ENCODE results near the gene CAPN11. TPM values are rescaled to one million over a fixed set of nuclear protein-coding genes. Genes with fewer than 3 reads are reported as not detected.

Gene CAPN11
- total RNA-seq, 1 experiment from 2014 or later = 0.28 TPM

DNA sequence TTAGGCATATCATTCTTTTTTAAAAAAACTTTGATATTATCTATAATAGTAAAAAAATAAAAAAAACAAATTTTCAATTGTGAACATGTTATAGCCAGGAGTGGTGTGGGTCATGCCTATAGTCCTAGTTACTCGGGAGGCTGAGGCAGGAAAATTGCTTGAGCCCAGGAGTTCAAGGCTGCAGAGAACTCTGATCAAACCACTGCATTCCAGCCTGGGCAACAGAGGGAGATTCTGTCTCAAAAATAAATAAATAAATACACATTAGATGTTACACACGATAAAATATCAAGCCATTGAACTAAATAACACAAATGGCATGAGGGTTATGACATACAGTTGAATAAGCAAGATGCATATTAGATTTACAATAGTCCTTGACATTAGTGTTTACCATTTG, 30.2 kb downstream of the CAPN11 start:
- TF ChIP-seq CTCF (conservative IDR thresholded peaks at IDR 0.05) = no peak
- Histone ChIP-seq H3K9me3 (ENCODE audit: control insufficient read depth, low read depth, low read length) (no peaks in the 10 kb centered on the region), H3K4ac (ENCODE audit: low read depth, low read length) (no peak overlapping the region), H3K23ac (ENCODE audit: insufficient read length, low read depth, low read length) (no peak overlapping the region), H3K27ac (ENCODE audit: insufficient read length, low read depth, low read length) (no peak overlapping the region), H4K5ac (ENCODE audit: insufficient read length, low read depth, low read length) (no peak overlapping the region), H2AFZ (ENCODE audit: low read length) (no peak overlapping the region), H3K79me1 (ENCODE audit: insufficient read depth, low read depth, low read length, poor library complexity, severe bottlenecking) (no peaks in the 10 kb centered on the region), H3K79me2 (ENCODE audit: insufficient read depth, low read length) (no peaks in the 10 kb centered on the region), H4K20me1 (ENCODE audit: control insufficient read depth, insufficient read depth, insufficient read length) (no peaks in the 10 kb centered on the region), H3K56ac (ENCODE audit: insufficient read length, low read depth, low read length) (no peak overlapping the region), H3K4me2 (ENCODE audit: insufficient read depth, insufficient read length, low read length) (no peak overlapping the region), H2BK15ac (ENCODE audit: low read depth, low read length) (no peak overlapping the region), H4K8ac (replicated peaks; ENCODE audit: insufficient read length, low read depth, low read length) (no peak overlapping the region), H2BK5ac (ENCODE audit: insufficient read length, low read length) (no peak overlapping the region), H3K27me3 (ENCODE audit: insufficient read depth, low read length) (no peaks in the 10 kb centered on the region), H4K91ac (ENCODE audit: insufficient read length, low read depth, low read length) (no peak overlapping the region), H2BK20ac (ENCODE audit: low read depth, low read length, poor library complexity, severe bottlenecking) (no peak overlapping the region), H3K9ac (ENCODE audit: extremely low read depth, insufficient read length, low read length) (no peak overlapping the region), H2BK120ac (ENCODE audit: low read depth, low read length, poor library complexity, severe bottlenecking) (no peak overlapping the region), H2BK12ac (ENCODE audit: insufficient read length, low read depth, low read length) (no peak overlapping the region), H3K14ac (ENCODE audit: insufficient read depth, low read length) (no peak overlapping the region), H3K4me1 (ENCODE audit: insufficient read depth, low read length) (peaks cover 7% of the 10 kb centered on the region; the same call in 1 of the 2 replicates), H2AK5ac (ENCODE audit: insufficient read length, low read length) (no peak overlapping the region), H3K18ac (ENCODE audit: insufficient read length, low read depth, low read length) (no peak overlapping the region), H3K23me2 (ENCODE audit: insufficient read length, low read depth, low read length, poor library complexity, severe bottlenecking) (no peaks in the 10 kb centered on the region), H3T11ph (ENCODE audit: low read length) (no peak overlapping the region)
- DNase-seq = no peak
- H3K4me3 Mint-ChIP-seq = no peak overlapping the region
- H3K4me1 Mint-ChIP-seq = peaks cover 22 to 39% of the 10 kb centered on the region in 2 experiments
- H3K36me3 Mint-ChIP-seq (ENCODE audit: insufficient read depth in 1 of 3, low read depth in 3 of 3) = no peaks in the 10 kb centered on the region
- no CpG with 5 or more reads among the region's 2 CpGs for whole genome bisulfite sequencing (ENCODE audit: extremely low coverage, insufficient read length, low lambda C conversion rate)
- no peak overlapping the region for H3K27ac Mint-ChIP-seq
- H3K27me3 Mint-ChIP-seq (ENCODE audit: low read depth) = peaks cover 4% of the 10 kb centered on the region
- H3K9me3 Mint-ChIP-seq = no peaks in the 10 kb centered on the region; a peak in 1 of 5 replicates

Data from H9 (cell line).